Bronchial epithelial cell (primary cell): ENCODE data around the gene PTRHD1. TPM values are rescaled to one million over a fixed set of nuclear protein-coding genes. Genes with fewer than 3 reads are reported as not detected.
A peak's percentile ranks its signal among the peaks of the same experiment; 100 is the strongest.

Source experiments
- DNase-seq: peaks from one replicate; pipeline ENCODE4 v3.0.0-alpha.2; 2010; ENCODE audit warnings: low read depth
- FAIRE-seq: peaks from 2 replicates; lab custom pipeline; 2011; peaks lifted over from hg19 to GRCh38; lab: Jason Lieb, UNC
- H3K27me3 ChIP-seq: 2 replicates; pipeline ENCODE4 v1.5.1; 2011; ENCODE audit warnings: low read length; ENCODE audit not compliant: control insufficient read depth, insufficient read depth
- H3K36me3 ChIP-seq: 2 replicates; pipeline ENCODE4 v1.5.1; 2011; ENCODE audit warnings: low read length; ENCODE audit not compliant: control insufficient read depth, insufficient read depth
- H3K4me3 ChIP-seq: 2 replicates; pipeline ENCODE4 v1.5.1; 2011; ENCODE audit warnings: mild to moderate bottlenecking, low read depth, low read length, control low read depth
- CTCF ChIP-seq: IDR thresholded peaks from 2 replicates; pipeline ENCODE4 v1.5.1; 2011; ENCODE audit warnings: mild to moderate bottlenecking, moderate library complexity, low read length, control low read depth, inconsistent platforms; ENCODE audit not compliant: insufficient read depth, severe bottlenecking
- total RNA-seq: library from RNA; depleted of rRNA; stranded (reverse); fragments of >200 nt; gene quantifications from 2 replicates; pipeline ENCODE4 v1.2.1, GENCODE V29; 2014

Gene PTRHD1
- total RNA-seq, 1 donor from 2014 or later: 11.8 TPM

GRCh38 chr2:24774373-24774772, 18.8 kb downstream of the PTRHD1 start:
- Histone ChIP-seq H3K27me3 (no peaks in the 10 kb centered on the region), H3K36me3 (no peaks in the 10 kb centered on the region), H3K4me3 (no peak overlapping the region)
- DNase-seq (no peak), FAIRE-seq (no peak)
- TF ChIP-seq CTCF: no peak

- no peaks in the 10 kb centered on the region for H3K27me3 ChIP-seq
- no peak overlapping the region for H3K4me3 ChIP-seq
- peak; percentile 81 for FAIRE-seq
- H3K36me3 ChIP-seq: no peaks in the 10 kb centered on the region
- TF ChIP-seq CTCF: no peak
- DNase-seq: no peak
These were observed 21.2 kb downstream of the PTRHD1 start for GRCh38 chr2:24771764-24772586.

- no peaks in the 10 kb centered on the region for H3K36me3 ChIP-seq
- no peak for TF ChIP-seq CTCF
- H3K4me3 ChIP-seq: no peak overlapping the region
- H3K27me3 ChIP-seq: no peaks in the 10 kb centered on the region
- DNase-seq (no peak), FAIRE-seq (no peak)
These were observed 22.1 kb downstream of the PTRHD1 start for GRCh38 chr2:24771061-24771460.

- no peak for DNase-seq
- Histone ChIP-seq H3K4me3 (no peak overlapping the region), H3K27me3 (no peaks in the 10 kb centered on the region), H3K36me3 (no peaks in the 10 kb centered on the region)
- FAIRE-seq: no peak
- TF ChIP-seq CTCF: no peak
These were observed 24.6 kb downstream of the PTRHD1 start for GRCh38 chr2:24768601-24769000.

GRCh38 chr2:24768013-24768412, 25.2 kb downstream of the PTRHD1 start:
- TF ChIP-seq CTCF: no peak
- Histone ChIP-seq H3K36me3 (no peaks in the 10 kb centered on the region), H3K4me3 (no peak overlapping the region), H3K27me3 (no peaks in the 10 kb centered on the region)
- FAIRE-seq: no peak
- DNase-seq: no peak
